Measurements from ENCODE around the gene TNFAIP8L1. TPM values are rescaled to one million over a fixed set of nuclear protein-coding genes. Genes with fewer than 3 reads are reported as not detected.
"Not testable (repeated sequence)": the region's sequence is repeated elsewhere in the genome, so short reads cannot be mapped to it uniquely, and the experiment has no call there.

The TNFAIP8L1 gene
- total and polyA plus RNA-seq, 12 donors = 2.5 to 13.4 (median 6.1) TPM

DNA sequence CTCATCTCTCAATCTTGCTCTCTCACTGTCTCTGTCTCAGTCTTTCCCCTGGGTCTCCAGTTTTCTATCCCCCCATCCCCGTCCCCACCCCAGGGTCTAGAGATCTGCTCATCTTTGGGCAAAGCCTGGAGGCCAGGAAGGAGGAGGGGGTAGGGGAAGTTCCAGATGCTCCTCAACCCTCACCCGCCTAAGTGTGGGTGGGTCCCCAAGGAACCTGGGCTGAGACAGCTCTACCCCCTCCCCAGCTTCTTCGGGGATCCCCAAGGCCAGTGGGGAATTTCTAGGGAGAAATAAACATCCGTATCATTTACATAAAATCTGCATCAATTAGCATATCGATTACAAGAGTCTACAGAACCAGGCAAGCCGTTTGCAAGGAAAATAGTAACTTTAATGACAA, 48.0 kb upstream of the TNFAIP8L1 start:
- no peak for DNase-seq
- 49 to 50% methylated on average over 6 of the region's 6 CpGs for WGBS, 2 donors
- intact Hi-C loops (cut with DNase I) = no loop called here

DNA sequence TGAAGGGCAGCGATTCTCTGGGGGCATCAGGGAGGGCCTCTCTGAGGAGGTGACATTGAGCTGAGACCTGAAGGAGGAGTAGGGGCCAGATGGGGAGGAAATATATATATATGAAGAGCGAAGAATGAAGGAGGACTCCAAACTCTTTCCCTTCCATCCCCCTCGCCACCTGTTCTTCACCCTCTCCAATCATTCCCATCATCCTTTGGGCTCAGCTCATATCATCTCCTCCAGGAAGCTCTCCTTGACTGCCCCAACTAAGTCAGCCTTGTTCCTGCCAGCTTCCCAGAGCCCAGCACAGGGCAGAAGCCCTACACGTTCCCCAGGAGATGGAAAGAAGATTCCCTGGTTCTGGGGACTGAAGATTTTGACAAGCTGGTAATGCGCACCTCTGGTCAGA, 46.9 kb upstream of the TNFAIP8L1 start:
- TF ChIP-seq, protein P1, sequence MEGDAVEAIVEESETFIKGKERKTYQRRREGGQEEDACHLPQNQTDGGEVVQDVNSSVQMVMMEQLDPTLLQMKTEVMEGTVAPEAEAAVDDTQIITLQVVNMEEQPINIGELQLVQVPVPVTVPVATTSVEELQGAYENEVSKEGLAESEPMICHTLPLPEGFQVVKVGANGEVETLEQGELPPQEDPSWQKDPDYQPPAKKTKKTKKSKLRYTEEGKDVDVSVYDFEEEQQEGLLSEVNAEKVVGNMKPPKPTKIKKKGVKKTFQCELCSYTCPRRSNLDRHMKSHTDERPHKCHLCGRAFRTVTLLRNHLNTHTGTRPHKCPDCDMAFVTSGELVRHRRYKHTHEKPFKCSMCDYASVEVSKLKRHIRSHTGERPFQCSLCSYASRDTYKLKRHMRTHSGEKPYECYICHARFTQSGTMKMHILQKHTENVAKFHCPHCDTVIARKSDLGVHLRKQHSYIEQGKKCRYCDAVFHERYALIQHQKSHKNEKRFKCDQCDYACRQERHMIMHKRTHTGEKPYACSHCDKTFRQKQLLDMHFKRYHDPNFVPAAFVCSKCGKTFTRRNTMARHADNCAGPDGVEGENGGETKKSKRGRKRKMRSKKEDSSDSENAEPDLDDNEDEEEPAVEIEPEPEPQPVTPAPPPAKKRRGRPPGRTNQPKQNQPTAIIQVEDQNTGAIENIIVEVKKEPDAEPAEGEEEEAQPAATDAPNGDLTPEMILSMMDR (IDR thresholded peaks at IDR 0.05) = no peak
- peaks cover 0 to 3% (median 0%) of the 10 kb centered on the region in 9 donors for H3K4me1 ChIP-seq
- H3K4me3 ChIP-seq = no peak overlapping the region
- DNase-seq = no peak
- H3K27ac ChIP-seq = no peak overlapping the region
- H3K9me3 ChIP-seq = no peaks in the 10 kb centered on the region
- H3K27me3 ChIP-seq = peaks cover 0 to 61% (median 25%) of the 10 kb centered on the region in 7 donors
- no peaks in the 10 kb centered on the region for H3K36me3 ChIP-seq
- WGBS, 2 donors = 74 to 77% methylated on average over 5 of the region's 5 CpGs
- ATAC-seq = no peak
- intact Hi-C loops (cut with DNase I) = no loop called here

More for the DNA sequence above, 48.0 kb upstream of the TNFAIP8L1 start:
- Histone ChIP-seq H3K9me3 (no peaks in the 10 kb centered on the region), H3K27ac (no peak overlapping the region), H3K4me3 (no peak overlapping the region), H3K27me3 (peaks cover 0 to 54% (median 18%) of the 10 kb centered on the region in 7 donors), H3K36me3 (no peaks in the 10 kb centered on the region), H3K4me1 (no peaks in the 10 kb centered on the region)
- TF ChIP-seq, protein P1 (IDR thresholded peaks at IDR 0.05) = no peak
- no peak for ATAC-seq

DNA sequence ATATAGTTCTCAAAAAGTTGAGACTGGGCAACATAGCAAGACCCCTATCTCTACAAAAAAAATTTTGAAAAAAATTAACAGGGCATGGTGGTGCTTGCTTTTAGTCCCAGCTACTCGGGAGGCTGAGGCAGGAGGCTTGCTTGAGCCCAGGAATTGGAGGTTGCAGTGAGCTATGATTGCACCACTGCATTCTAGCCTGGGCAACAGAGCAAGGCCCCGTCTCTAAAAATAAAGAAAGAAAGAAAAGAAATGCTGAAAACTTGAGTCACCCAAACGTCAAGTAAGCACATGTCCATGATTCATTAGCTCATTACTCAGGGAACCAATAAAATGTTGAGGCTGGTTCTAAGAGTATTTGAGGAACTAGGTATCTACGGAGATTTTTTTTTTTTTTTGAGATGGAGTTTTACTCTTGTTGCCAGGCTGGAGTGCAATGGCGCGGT, 45.9 kb upstream of the TNFAIP8L1 start:
- Histone ChIP-seq H3K4me3 (no peak overlapping the region), H3K9me3 (no peaks in the 10 kb centered on the region), H3K27me3 (peaks cover 0 to 68% (median 31%) of the 10 kb centered on the region in 7 donors), H3K4me1 (peaks cover 2 to 8% (median 3%) of the 10 kb centered on the region in 9 donors), H3K36me3 (no peaks in the 10 kb centered on the region), H3K27ac (no peak overlapping the region)
- ATAC-seq (no peak), DNase-seq (no peak)
- intact Hi-C loops (cut with DNase I) = no loop called here
- TF ChIP-seq, protein P1 (IDR thresholded peaks at IDR 0.05) = no peak
- WGBS, 2 donors = 70 to 83% methylated on average over 6 of the region's 6 CpGs

DNA sequence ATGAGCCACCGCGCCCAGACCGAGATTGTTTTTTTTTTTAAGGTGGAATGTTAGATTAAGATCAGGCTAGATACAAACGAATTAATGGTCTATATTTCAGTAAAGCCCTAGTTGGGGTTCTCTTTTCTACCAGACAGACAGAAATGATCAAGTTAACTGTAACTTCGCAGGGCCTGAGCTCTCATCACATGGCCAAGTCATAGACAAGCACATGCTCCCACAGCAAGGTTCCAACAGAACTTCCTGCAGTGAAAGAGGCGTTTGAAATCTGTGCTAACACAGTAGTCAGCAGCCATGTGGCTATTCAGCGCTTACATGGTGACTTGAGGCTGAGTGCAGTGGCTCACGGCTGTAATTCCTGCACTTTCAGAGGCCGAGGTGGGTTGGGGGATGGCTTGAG, 45.1 kb upstream of the TNFAIP8L1 start:
- Histone ChIP-seq H3K27ac (no peak overlapping the region), H3K36me3 (no peaks in the 10 kb centered on the region), H3K27me3 (peaks cover 6 to 75% (median 38%) of the 10 kb centered on the region in 7 donors), H3K9me3 (no peaks in the 10 kb centered on the region), H3K4me3 (no peak overlapping the region), H3K4me1 (peaks cover 3 to 10% (median 6%) of the 10 kb centered on the region in 9 donors)
- ATAC-seq (no peak), DNase-seq (no peak)
- TF ChIP-seq, protein P1 (IDR thresholded peaks at IDR 0.05) = no peak
- WGBS, 2 donors = 66 to 67% methylated on average over 9 of the region's 9 CpGs
- intact Hi-C loops (cut with DNase I) = no loop called here

- H3K9me3 ChIP-seq; H3K4me1 ChIP-seq; DNase-seq; H3K27ac ChIP-seq; H3K4me3 ChIP-seq; ATAC-seq; H3K36me3 ChIP-seq; intact Hi-C loops (cut with DNase I): not testable (repeated sequence)
- WGBS, 2 donors = 95 to 96% methylated on average over 9 of the region's 9 CpGs
- peaks cover 6 to 84% (median 46%) of the 10 kb centered on the region in 7 donors for H3K27me3 ChIP-seq
Measured at GRCh38 chr19:4595158-4595557, 44.2 kb upstream of the TNFAIP8L1 start.

Measured in heart right ventricle (tissue), 16 donors.